HG03432 (cell line): ENCODE measurements around the gene PIGR.

ENCODE experiments used
- ATAC-seq: cut with Tn5 transposase; IDR thresholded peaks from one replicate; pipeline ENCODE4 v1.9.1; 2021; ENCODE audit warnings: mild to moderate bottlenecking, moderate library complexity; ENCODE audit not compliant: unreplicated experiment

Gene PIGR

DNA sequence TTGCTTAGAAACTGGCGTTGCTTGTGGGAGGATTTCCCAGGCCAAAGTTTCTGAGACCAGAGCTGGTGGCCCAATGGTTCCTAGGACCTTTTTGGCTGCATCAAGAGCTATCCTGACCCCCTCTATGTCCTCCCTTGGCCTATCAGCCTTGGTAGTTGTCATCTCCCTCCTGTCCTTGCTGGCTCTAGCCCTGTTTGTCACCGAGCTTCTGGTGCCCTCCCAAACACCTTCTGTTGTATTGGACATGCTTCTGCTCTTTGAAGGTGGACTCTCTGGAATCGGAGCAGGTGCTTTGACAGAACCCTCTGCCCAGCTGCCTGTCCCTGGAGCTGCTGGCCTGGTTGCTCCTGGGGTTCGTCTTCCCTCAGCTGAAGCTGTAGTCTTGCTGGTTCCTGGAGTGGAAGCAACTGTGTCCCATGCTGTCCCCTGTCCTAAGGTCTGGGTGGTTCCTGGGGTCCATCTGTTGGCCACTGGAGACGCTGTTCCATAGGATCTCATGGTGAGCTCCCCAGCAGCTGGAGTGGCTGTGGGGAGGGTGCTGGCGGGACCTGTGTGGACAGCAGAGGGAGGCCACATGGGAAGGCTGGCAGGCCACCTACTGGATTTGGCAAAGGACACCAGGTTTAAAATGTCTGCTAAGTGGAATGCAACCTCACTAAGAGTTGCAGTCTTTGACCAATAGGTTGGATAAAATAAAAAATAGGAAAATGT is 14.6 kb upstream of the PIGR start:
- ATAC-seq: no peak

DNA sequence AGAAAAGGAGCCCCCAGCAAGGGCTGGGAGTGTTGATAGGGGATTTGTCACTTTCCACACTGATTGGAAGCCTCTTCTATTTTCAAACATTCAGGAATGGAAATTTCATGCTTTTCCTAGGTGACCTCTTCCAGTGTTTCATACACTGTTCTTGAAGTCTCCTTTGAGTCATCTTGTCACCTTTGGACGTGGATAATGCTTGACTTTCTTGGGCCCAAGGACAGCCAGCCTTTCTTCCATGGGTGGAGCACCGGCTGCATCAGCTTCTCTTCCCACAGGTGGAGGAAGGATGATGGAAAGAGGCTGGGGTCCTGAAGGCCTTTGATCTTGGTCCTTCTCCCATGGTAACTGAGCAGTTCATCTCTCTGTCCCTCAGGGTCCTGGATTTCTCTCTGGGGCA is 11.9 kb upstream of the PIGR start:
- no peak for ATAC-seq

DNA sequence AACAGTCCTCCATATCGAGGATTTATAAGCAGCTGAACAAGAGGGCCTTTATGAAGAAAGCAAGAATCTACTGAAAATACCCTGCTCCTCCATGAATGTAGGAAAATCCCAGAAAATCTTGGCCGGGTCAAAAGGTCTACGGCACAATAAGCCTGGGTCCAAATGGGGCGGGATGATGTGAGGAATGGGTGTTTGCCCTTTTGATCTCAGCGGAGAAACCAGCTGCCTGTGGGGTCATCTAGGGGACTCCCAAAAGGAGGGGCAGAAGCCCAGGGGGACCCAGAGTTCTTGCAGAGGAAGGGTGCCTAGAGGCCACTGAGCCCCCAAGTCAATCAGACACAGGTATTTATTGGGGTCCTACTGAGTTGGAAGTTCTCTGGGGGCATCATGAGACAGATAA is 11.4 kb upstream of the PIGR start:
- ATAC-seq: no peak

DNA sequence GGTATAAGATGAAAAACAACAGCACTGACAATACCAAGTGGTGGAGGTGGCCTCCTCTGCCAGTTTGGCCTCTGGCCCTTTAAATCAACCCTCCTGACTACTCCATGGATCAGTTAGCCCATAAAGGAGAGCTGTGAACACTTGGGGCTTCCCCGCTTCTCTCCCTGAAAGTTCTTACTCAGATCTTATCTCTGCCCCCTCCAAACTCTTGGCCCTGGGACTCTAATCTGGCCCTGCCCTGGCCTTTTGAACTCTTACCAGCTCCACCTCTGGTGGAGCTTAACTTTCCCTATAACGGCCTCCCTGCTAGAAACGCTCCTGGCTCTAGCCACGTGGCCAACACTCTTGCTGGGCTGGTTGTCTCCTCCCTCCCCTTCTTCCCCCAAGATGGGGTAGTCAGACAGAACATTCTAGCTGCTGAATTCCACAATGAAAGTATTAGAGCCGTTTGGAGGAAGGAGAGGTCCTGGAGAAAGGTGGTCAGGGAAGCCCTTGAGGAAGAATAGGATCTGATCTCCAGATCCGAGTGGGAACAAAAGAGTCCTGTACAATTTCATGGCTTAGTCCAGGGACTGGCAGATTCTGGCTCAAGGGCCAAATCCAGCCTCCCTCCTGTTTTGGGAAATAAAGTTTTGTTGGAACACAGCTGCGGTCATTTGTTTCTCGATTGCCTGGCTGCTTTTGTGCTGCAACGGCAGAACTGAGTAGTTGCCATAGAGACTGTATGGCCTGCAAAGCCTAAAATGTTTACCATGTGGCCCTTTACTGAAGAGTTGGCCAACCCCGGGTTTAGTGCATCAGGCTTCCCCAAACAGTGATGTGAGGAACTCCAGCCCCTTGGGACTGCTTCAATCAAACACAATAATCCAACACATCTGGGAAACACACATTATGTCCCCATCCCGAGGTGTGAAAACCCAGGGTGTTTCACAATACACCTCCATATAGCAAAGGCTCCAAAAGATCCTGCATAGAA is 9.5 kb upstream of the PIGR start:
- ATAC-seq: peak; percentile 64

DNA sequence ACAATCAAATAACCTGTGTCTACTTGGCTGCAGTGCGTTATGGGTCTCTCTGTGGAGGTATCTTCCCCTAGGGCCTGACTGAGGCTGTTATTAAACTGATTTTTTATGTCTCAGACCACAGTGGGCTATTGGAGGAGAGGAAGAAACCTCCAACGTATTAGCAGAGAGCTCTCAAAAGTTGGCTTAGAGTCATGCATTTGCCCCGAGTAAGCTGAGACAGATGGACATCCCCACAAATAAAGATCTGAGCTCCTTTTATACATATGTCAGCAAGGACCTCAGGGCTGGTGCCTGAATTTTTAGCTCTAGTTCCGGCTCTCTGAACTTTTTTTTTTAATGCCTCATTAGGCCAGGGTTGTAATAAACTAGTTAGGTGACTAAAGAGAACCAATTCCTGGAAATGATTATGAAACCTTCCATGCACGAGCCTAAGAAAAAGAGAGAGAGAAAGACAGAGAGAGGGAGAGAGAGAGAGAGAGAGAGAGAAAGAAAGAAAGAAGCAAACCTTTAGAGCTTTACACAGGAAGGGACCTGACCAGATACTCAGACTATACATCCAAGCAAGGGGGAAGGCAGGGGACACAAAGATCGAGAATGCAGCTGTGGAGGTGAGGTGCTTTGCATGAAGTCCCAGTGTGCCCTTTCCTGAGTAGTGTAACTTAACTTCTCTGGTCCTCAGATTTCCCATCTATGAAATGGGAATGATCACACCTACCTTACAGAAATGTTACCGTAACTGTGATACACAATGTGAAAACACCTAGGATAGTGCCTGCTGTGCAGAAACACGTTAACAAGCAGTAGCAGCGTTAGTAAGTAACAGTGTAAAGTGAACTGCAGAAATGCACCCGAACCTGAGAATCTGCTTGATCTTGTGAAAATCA is 8.4 kb upstream of the PIGR start:
- no peak for ATAC-seq

DNA sequence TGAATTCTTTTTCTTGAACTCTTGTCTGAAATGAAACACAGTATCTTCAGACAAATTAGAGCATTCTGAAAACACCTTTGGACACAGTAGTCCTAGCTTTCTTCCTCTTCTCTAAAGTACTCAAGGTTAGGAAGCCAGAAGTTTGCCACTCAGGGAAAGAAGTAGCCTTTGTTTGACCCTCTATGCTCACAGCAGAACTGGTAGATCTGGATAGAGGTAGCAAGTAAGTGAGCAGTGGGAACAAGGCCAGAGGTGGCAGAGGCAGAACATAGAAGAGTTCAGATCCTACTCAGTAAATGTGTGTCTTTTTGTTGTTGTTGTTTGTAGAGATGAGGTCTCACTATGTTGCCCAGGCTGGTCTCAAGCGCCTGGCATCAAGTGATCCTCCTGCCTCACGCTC is 7.4 kb upstream of the PIGR start:
- ATAC-seq: no peak

DNA sequence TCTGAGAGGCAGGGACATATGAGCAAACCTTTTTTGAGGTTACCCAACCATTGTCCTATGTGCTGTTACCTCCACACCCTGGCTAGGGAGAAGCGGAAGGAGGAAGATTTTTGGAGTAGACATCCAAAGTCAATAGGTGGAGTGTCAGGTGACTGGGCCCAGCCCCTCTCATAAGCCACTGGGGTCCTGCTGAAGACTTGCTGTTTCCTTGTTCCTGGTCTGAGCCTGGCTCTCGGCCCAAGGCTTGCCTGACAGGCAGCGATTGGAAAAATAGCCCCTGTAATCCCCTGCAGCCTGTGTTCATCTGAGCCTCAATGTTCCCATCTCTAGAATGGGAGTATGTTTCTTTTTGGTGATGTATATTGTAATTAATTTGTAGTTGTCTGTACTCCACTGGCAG is 6.9 kb upstream of the PIGR start:
- no peak for ATAC-seq

DNA sequence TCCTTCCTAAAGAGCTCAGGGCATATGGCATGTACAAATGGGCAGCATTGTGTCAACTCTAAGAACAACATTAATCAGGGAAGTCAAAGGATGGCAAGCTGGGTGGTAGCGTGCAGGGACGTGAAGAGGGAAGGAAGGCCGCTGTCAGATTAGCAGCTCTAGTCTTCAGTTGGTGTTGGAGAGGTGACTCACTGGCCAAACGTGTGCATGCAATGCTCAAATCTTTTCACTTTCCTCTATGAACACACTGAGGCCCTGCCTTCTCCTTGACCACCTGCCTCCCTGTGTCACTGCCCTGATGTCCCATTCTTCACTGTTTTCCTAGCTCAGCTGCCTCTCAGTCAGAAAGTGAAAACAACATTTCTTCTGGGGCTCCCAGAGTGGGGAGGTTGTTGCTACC is 5.9 kb upstream of the PIGR start:
- no peak for ATAC-seq

DNA sequence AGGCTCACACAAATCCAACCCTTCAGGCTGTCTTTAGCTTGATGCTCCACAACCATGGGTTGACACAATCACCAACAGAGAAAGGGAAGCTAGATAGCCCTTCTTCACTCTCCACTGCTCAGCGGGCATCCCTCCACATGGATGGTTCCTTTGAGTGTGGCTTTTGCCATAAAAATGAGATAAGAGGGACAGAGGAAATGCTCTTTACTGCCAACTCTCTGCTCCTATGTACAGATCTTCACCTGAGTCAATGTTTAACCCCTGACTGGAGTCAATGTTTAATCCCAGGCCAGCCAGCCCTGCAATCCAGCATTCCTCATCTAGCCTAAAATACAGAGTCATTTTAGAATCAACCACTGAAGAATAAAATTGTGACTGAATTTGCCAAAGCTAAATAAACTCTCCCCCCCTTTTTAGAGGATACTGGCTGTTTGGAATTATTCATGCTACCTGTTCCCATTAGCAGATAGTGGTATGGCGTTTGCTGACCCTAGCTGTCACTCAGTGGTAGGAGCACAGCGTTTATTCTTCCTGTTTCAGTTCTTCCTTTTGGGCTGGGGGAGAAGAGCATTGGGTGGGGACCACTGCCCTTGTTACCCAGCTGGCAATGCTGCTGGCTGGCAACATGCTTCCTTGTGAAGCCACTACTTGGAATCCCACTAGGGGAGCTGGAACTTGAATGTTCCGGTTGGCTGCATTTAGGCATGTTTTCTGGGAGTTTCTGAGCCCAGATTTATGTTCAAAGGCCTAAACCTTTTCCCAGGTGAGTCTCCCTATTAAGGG is 5.2 kb upstream of the PIGR start:
- ATAC-seq: no peak

DNA sequence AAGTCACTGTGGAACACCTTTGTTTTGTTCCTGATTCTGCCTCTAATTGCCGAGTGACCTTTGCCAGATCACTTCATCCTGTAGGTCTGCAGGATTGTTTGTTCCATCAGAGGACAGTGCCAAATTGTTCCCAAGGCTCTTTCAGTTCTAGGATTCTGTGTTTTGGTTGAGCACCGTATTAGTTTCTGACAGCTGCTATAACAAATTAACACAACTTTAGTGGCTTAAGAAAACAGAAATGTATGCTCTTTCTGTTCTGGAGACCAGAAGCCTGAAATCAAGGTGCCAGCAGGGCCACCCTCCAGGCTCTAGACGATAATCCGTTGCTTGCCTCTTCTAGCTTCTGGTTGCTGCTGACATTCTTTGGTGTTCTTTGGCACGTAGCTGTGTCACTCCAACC is 3.4 kb upstream of the PIGR start:
- no peak for ATAC-seq

DNA sequence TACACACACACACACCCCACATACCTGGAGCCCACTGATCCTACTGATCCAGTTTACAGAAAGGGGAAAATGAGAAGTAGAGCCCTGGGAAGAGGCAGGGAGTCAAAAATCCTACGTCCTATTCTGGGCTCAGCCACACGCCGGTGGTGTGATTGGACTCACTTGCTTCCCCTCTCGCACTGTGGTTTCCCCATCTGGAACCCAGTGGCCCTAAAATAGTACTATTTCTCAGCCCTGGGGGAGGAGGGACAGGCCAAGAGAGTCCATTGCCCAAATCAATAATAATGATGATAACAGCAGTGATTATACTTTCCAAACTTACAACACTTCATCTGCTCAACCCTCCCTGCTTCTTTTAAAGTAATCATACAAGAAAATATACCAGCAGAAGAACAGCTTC is 2.9 kb upstream of the PIGR start:
- ATAC-seq: no peak

DNA sequence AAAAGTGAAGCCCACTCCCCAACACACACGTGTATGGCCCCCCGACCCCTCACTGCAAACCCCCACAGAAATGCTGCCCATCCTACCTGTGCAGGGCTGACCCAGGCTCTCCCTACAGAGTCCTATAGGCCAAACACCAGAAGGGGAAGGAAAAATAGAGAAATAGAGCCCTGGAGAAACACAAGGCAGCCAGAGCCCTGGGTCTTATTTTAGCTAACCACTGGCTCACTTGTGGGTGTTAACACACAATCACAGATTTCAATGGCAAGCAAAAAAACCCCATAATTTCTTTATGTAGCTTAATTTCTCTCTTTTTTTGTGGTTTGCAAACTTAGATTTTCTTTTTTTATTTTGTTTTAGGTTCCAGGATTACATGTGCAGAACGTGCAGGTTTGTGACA is 989 bp upstream of the PIGR start:
- no peak for ATAC-seq

DNA sequence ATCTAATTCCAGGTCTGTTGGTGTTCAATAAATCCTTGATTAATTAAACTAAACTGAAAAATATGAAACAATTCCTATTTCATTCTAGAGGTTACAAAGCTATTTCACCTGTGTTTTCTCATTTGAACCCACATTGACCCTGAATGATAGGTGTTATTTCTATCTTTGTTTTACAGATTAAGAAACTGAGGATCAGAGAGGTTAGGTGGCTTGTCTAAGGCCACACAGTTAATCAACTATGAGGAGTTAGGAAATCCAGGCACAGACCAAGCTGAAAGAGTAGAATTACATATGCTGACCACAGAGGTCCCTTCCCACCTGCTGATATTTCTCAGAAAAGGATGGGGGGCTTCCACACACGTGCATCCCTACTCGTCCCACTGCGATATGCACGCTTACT is 487 bp downstream of the PIGR start:
- ATAC-seq: no peak

DNA sequence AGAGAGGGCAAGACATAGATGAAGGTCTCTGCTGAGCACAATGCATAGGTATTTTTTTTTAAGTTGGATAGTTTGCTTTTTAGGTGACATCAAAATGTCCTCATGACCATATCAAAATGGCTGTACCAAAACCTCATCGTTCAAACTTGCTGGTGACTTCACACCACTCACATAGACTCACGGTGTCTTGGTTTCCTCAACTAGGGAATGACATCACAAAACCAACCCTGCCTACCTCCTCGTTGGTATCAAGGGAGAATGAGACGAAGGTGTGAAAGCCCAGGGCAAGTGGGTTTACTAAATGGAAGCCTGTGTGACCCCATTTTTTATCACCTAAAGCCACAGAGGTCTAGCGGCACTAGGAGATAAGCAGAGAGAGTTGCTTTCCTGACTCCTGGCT is 1.6 kb downstream of the PIGR start:
- no peak for ATAC-seq

DNA sequence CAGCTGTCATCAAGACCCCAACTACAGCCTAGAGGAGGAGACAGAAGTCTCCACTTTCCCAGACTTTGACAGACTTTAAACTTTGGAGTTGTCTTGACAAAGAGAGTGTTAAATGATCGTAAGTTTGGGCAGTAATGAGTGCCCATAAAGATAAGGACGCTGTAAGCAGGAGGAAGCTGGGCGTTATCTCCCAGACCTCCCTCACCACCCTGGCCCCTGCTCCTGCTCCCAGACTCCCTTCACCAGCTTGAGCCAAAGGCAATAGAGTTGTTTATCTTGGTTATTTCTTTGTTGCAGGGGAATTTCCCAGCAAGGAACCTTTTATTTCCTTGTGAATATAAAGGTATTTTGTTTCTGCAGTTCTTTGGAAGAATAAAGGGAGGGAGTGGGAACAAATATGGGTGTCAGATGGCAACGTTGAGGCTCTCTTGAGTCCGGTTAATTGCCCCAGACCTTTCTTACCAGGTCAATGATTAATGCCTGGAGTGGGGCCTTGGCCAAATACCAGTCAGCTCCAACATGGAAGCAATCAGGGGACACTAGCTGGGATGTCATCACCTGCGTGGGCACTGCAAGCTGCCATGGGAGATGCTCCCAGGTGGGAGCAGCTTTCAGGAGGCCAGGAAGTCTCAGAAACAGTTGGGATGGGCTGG is 4.4 kb downstream of the PIGR start:
- ATAC-seq: no peak

DNA sequence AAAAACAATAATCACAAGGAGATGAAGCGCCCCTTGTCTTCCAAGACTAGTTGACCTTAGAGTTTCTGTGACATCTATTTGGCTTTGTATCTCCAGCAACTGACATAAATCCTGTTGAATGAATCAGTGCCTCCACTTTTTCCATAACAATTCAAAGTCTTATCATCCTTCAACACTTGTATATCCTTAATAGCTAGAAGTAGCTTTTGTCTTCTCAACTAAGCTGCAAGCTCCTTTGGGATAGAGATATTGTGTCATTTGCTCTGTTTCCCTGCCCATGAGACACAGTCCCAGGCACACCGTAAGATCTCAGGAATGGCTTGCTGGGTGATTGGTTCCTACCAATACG is 5.7 kb downstream of the PIGR start:
- no peak for ATAC-seq

DNA sequence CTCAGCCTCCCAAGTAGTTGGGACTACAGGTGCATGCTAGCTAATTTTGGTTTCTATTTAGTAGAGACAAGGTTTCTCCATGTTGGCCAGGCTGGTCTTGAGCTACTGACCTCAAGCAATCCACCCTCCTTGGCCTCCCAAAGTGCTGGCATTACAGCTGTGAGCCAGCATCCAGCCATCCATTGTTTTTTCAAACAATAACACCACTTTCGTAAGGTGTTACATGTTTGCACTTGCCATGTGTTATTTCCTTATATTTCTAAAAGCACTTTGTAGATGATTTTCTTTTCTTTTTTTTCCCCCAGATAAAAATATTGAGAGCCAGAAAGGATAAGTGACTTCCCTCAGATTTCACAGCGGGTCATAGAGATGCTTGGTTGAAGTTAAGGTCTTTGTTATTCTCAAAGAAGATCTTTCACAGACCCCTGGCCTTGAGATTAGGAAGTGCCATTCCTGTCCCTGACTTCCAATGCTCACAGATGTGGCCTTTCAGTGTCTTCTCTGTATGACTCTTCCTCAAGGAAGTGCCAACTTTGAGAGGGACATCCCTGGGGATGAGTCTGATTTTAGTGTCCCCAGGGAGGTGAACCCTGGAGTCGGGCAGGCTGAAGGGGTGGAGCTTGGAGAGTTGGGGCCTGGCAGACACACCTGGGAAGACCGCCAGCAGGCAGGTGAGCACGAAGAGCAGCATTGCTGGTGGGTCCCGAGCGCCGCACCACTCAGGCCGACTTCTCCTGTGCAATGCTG is 6.3 kb downstream of the PIGR start:
- no peak for ATAC-seq

DNA sequence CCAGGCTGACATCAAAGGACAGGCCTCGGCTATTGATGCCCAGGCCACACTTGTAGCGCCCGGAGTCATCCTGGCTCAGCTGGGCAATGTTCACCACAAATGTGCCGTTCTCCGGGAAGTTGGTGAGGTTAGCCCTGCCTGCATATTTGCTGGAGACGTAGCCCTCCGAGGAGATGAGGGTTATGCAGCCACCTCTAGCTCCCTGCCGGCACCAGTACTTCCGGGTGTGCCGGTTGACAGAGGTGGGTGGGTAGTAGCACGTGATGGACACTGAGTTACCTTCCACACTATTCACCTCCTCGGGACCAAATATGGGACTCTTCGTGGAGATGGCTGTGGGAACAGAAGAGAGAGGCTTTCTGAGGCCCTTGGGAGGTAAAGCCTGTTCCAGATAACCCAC is 7.1 kb downstream of the PIGR start:
- no peak for ATAC-seq

DNA sequence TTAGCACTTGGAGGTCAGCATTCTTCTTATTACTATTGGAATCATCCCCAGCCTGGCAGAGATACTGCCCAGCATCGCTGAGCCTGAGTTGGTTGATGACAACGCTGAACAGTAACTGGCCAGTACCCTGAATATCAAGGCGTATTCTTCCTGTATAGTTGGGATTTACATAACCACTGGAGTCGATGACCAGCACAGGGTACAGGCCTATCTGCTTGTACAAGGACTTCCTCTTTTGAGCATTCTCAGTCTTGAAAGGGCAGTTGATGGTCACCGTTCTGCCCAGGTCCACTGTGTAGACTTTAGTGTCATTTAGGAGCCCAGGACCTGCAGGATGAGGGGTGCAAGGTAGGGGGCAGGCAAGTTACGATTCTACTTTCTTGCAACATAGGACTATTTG is 8.8 kb downstream of the PIGR start:
- no peak for ATAC-seq
